Nephron (organoid): ENCODE measurements around the gene TLE1.

Source experiments
- H3K27ac Mint-ChIP-seq, 3 experiments: 2 replicates each; pipeline ENCODE4 v1.8.0; 2020; ENCODE audit warnings: mixed read lengths in 3 of 3, mild to moderate bottlenecking in 2 of 3, moderate library complexity in 1 of 3
- H3K27me3 Mint-ChIP-seq: 2 replicates; pipeline ENCODE4 v1.8.0; 2021; ENCODE audit warnings: low read depth, mild to moderate bottlenecking, moderate library complexity, mixed read lengths
- H3K36me3 Mint-ChIP-seq: 2 replicates; pipeline ENCODE4 v1.8.0; 2020; ENCODE audit warnings: low read depth, mixed read lengths
- H3K4me1 Mint-ChIP-seq: 2 replicates; pipeline ENCODE4 v1.8.0; 2020; ENCODE audit warnings: mixed read lengths
- H3K4me3 Mint-ChIP-seq, 3 experiments: 2 replicates each; pipeline ENCODE4 v1.8.0; 2020; ENCODE audit warnings: mild to moderate bottlenecking in 3 of 3, mixed read lengths in 3 of 3, moderate library complexity in 2 of 3
- H3K9me3 Mint-ChIP-seq: 2 replicates; pipeline ENCODE4 v1.8.0; 2020; ENCODE audit warnings: mixed read lengths
- CTCF ChIP-seq, 3 experiments: fragments of 200-600 bp; sonication (generic); IDR thresholded peaks; one replicate each; pipeline ENCODE4 v1.5.0; 2021; ENCODE audit warnings: antibody characterized with exemption in 3 of 3; ENCODE audit not compliant: unreplicated experiment in 3 of 3

Gene TLE1

GRCh38 chr9:81720450-81721086 is 31.2 kb upstream of the TLE1 start:
- Mint-ChIP-seq H3K4me3 (no peak overlapping the region), H3K27ac (peak overlapping the region in 1 of 3 experiments; percentile 1), H3K4me1 (peaks cover 24% of the 10 kb centered on the region), H3K27me3 (no peaks in the 10 kb centered on the region), H3K36me3 (no peaks in the 10 kb centered on the region), H3K9me3 (no peaks in the 10 kb centered on the region)
- no peak for TF ChIP-seq CTCF (IDR thresholded peaks at IDR 0.05; ENCODE audit: unreplicated experiment in 3 of 3)

GRCh38 chr9:81719972-81720371 is 30.6 kb upstream of the TLE1 start:
- Mint-ChIP-seq H3K9me3 (no peaks in the 10 kb centered on the region), H3K4me3 (no peak overlapping the region), H3K4me1 (peaks cover 24% of the 10 kb centered on the region), H3K36me3 (no peaks in the 10 kb centered on the region), H3K27me3 (no peaks in the 10 kb centered on the region), H3K27ac (no peak overlapping the region)
- TF ChIP-seq CTCF (IDR thresholded peaks at IDR 0.05; ENCODE audit: unreplicated experiment in 3 of 3), result no peak

GRCh38 chr9:81718244-81718643 is 28.9 kb upstream of the TLE1 start:
- Mint-ChIP-seq H3K36me3 (no peaks in the 10 kb centered on the region), H3K9me3 (no peaks in the 10 kb centered on the region), H3K27ac (no peak overlapping the region), H3K4me3 (no peak overlapping the region), H3K4me1 (peaks cover 12% of the 10 kb centered on the region), H3K27me3 (no peaks in the 10 kb centered on the region)
- TF ChIP-seq CTCF (IDR thresholded peaks at IDR 0.05; ENCODE audit: unreplicated experiment in 3 of 3), result no peak

GRCh38 chr9:81717747-81718077 is 28.4 kb upstream of the TLE1 start:
- no peak for TF ChIP-seq CTCF (IDR thresholded peaks at IDR 0.05; ENCODE audit: unreplicated experiment in 3 of 3)
- Mint-ChIP-seq H3K4me3 (no peak overlapping the region), H3K36me3 (no peaks in the 10 kb centered on the region), H3K27ac (no peak overlapping the region), H3K27me3 (peaks cover 3% of the 10 kb centered on the region), H3K4me1 (peaks cover 12% of the 10 kb centered on the region), H3K9me3 (no peaks in the 10 kb centered on the region)

GRCh38 chr9:81717061-81717746 is 27.9 kb upstream of the TLE1 start:
- Mint-ChIP-seq H3K27me3 (peaks cover 3% of the 10 kb centered on the region), H3K4me1 (peaks cover 12% of the 10 kb centered on the region), H3K36me3 (no peaks in the 10 kb centered on the region), H3K9me3 (no peaks in the 10 kb centered on the region), H3K27ac (no peak overlapping the region), H3K4me3 (no peak overlapping the region)
- TF ChIP-seq CTCF (IDR thresholded peaks at IDR 0.05; ENCODE audit: unreplicated experiment in 3 of 3), result no peak

- Mint-ChIP-seq H3K27ac (no peak overlapping the region), H3K36me3 (no peaks in the 10 kb centered on the region), H3K4me1 (peaks cover 7% of the 10 kb centered on the region), H3K4me3 (no peak overlapping the region), H3K9me3 (no peaks in the 10 kb centered on the region), H3K27me3 (peaks cover 3% of the 10 kb centered on the region)
- TF ChIP-seq CTCF (IDR thresholded peaks at IDR 0.05; ENCODE audit: unreplicated experiment in 3 of 3), result no peak
These were observed 27.1 kb upstream of the TLE1 start for GRCh38 chr9:81716409-81716808.
